Endothelial cell of umbilical vein (primary cell): Measurements from ENCODE around the gene NTF3. TPM values are rescaled to one million over a fixed set of nuclear protein-coding genes. Genes with fewer than 3 reads are reported as not detected.

ENCODE experiments used
- BruUV-seq: library from RNA; stranded (reverse); fragments of 400-500 nt; replicated peaks from 2 replicates; lab custom pipeline; 2021; lab: Mats Ljungman, UMichigan
- CTCF ChIA-PET: fragments of 300-600, 350-600 bp; sonication (Branson Sonifier 250); formaldehyde crosslinking; loops from one replicate; lab custom pipeline; 2021; ENCODE audit warnings: antibody characterized with exemption, inconsistent platforms; lab: Charles Lee
- POLR2A ChIA-PET: fragments of 300-600, 350-600 bp; sonication (Branson Sonifier 250); formaldehyde crosslinking; loops from one replicate; lab custom pipeline; 2021; ENCODE audit warnings: antibody characterized with exemption, inconsistent platforms; lab: Charles Lee
- DNase-seq: peaks from one replicate; pipeline ENCODE4 v3.0.0-alpha.2; 2011; ENCODE audit warnings: low read depth, low spot score
- FAIRE-seq: peaks from 2 replicates; lab custom pipeline; 2011; peaks lifted over from hg19 to GRCh38; lab: Jason Lieb, UNC
- H2AFZ ChIP-seq: 2 replicates; pipeline ENCODE4 v1.6.0; 2012; ENCODE audit warnings: low read depth, low read length, control low read depth, inconsistent platforms
- H3K27ac ChIP-seq: 2 replicates; pipeline ENCODE4 v1.5.1; 2011; ENCODE audit warnings: low read depth, mild to moderate bottlenecking, control low read depth, low read length, moderate library complexity; ENCODE audit not compliant: insufficient read depth
- H3K27me3 ChIP-seq, 2 experiments: 2 replicates each; pipeline versions ENCODE4 v1.6.0 to v1.6.1; 2011; ENCODE audit warnings: low read length in 2 of 2, mixed read lengths in 1 of 2; ENCODE audit not compliant: control insufficient read depth in 2 of 2, insufficient read depth in 2 of 2
- H3K36me3 ChIP-seq, 2 experiments: 2 replicates in 1 of 2; 3 replicates in 1 of 2; pipeline ENCODE4 v1.5.1; 2011; ENCODE audit warnings: low read length in 2 of 2, mild to moderate bottlenecking in 1 of 2, moderate library complexity in 1 of 2; ENCODE audit not compliant: control insufficient read depth in 2 of 2, insufficient read depth in 2 of 2; ENCODE audit errors: extremely low read depth in 1 of 2
- H3K4me1 ChIP-seq: 3 replicates; pipeline ENCODE4 v1.5.1; 2011; ENCODE audit warnings: mild to moderate bottlenecking, low read length; ENCODE audit not compliant: control insufficient read depth, insufficient read depth; ENCODE audit errors: extremely low read depth
- H3K4me2 ChIP-seq: 2 replicates; pipeline ENCODE4 v1.6.1; 2011; ENCODE audit warnings: low read length, control low read depth, mixed read lengths; ENCODE audit not compliant: insufficient read depth
- H3K4me3 ChIP-seq, 3 experiments: fragments of 200-600 bp in 1 of 3; sonication (generic), shearing (Covaris generic) in 1 of 3; replicated peaks in 1 of 3; 2 replicates each; pipeline ENCODE4 v1.5.1; 2011 to 2016; ENCODE audit warnings: control low read depth in 3 of 3, low read length in 3 of 3, mild to moderate bottlenecking in 2 of 3, inconsistent platforms in 1 of 3, low read depth in 1 of 3, moderate library complexity in 1 of 3; ENCODE audit not compliant: insufficient read depth in 1 of 3
- H3K79me2 ChIP-seq: 2 replicates; pipeline ENCODE4 v1.6.0; 2012; ENCODE audit warnings: low read length, inconsistent platforms; ENCODE audit not compliant: control insufficient read depth, insufficient read depth
- H3K9ac ChIP-seq: replicated peaks from 2 replicates; pipeline ENCODE3; 2011; ENCODE audit warnings: low read length, control low read depth; ENCODE audit not compliant: insufficient read depth; ENCODE audit errors: extremely low read depth
- H3K9me1 ChIP-seq: replicated peaks from 3 replicates; pipeline ENCODE4 v1.6.0; 2011; ENCODE audit warnings: mild to moderate bottlenecking, low read length; ENCODE audit not compliant: control insufficient read depth, insufficient read depth; ENCODE audit errors: extremely low read depth
- H3K9me3 ChIP-seq: replicated peaks from 2 replicates; pipeline ENCODE4 v1.5.1; 2012; ENCODE audit warnings: low read length, inconsistent platforms; ENCODE audit not compliant: control insufficient read depth, insufficient read depth
- H4K20me1 ChIP-seq: replicated peaks from 2 replicates; pipeline ENCODE3; 2011; ENCODE audit warnings: mild to moderate bottlenecking, low read length; ENCODE audit not compliant: control insufficient read depth, insufficient read depth; ENCODE audit errors: extremely low read depth
- CTCF ChIP-seq, 2 donors: IDR thresholded peaks; 1 replicate in 1 of 2; 2 replicates in 1 of 2; pipeline ENCODE4 v1.5.1; 2011; ENCODE audit warnings: low read length in 2 of 2, mild to moderate bottlenecking in 2 of 2, moderate library complexity in 2 of 2, control low read depth in 1 of 2, inconsistent platforms in 1 of 2, low read depth in 1 of 2; ENCODE audit not compliant: insufficient read depth in 1 of 2; ENCODE audit errors: extremely low read depth in 1 of 2
- GATA2 ChIP-seq: IDR thresholded peaks from 2 replicates; pipeline ENCODE4 v1.7.0; 2011; ENCODE audit warnings: low read depth, mild to moderate bottlenecking, moderate library complexity, mixed read lengths, low read length; ENCODE audit not compliant: insufficient read length, insufficient read depth
- JUN ChIP-seq: IDR thresholded peaks from 2 replicates; pipeline ENCODE4 v1.6.1; 2011; ENCODE audit warnings: borderline replicate concordance, low read depth; ENCODE audit not compliant: insufficient read length, insufficient read depth
- MYC ChIP-seq: IDR thresholded peaks from one replicate; pipeline ENCODE4 v1.6.1; 2011; ENCODE audit warnings: mild to moderate bottlenecking, low read depth, low read length
- POLR2A ChIP-seq: IDR thresholded peaks from 2 replicates; pipeline ENCODE4 v1.6.1; 2012; ENCODE audit warnings: low read depth, mild to moderate bottlenecking, control low read depth, low read length
- POLR2AphosphoS5 ChIP-seq: IDR thresholded peaks from 2 replicates; pipeline ENCODE4 v1.6.1; 2012; ENCODE audit warnings: low read depth, mild to moderate bottlenecking, control low read depth, low read length, moderate library complexity; ENCODE audit not compliant: insufficient read depth
- dilution Hi-C: fragments of 300-500 bp; cut with MboI; formaldehyde crosslinking; loops from one replicate; pipeline ENCODE4 v1.15.0; 2019; ENCODE audit warnings: low sequenced_read_pairs; ENCODE audit not compliant: extremely low pct_ligation_motif_present
- intact Hi-C: fragments of 100-400 bp; cut with micrococcal nuclease; formaldehyde crosslinking; loops from one replicate; pipeline ENCODE4 v1.10.0; 2022
- polyA plus RNA-seq, 4 experiments: library from polyadenylated mRNA; depleted of rRNA in 3 of 4; stranded (reverse) in 3 of 4; unstranded in 1 of 4; fragments of >200 nt; gene quantifications; 2 replicates each; pipeline versions ENCODE4 v1.2.1 to v1.2.3, GENCODE V29; 2011 to 2012; ENCODE audit warnings: missing spikeins in 1 of 4
- total RNA-seq: library from RNA; stranded (reverse); gene quantifications from 2 replicates; pipeline ENCODE4 v1.2.3, GENCODE V29; 2021

Gene NTF3
- total and polyA plus RNA-seq, 2 donors (not counting 3 experiments of a cell fraction or from before 2014, with no cell fraction given): not detected

GRCh38 chr12:5459051-5459782, 27.3 kb downstream of the NTF3 start:
- no peak for FAIRE-seq
- no peaks in the 10 kb centered on the region for H3K79me2 ChIP-seq
- H3K36me3 ChIP-seq: no peaks in the 10 kb centered on the region
- no TSS peak for BruUV-seq
- ChIA-PET CTCF (no interaction called here), POLR2A (no interaction called here)
- no peaks in the 10 kb centered on the region for H3K9me3 ChIP-seq
- no peak overlapping the region for H3K9ac ChIP-seq
- H3K4me1 ChIP-seq: peaks cover 12% of the 10 kb centered on the region
- no peaks in the 10 kb centered on the region for H3K9me1 ChIP-seq
- no peak for DNase-seq
- TF ChIP-seq POLR2A: no peak
- TF ChIP-seq GATA2: no peak
- H2AFZ ChIP-seq: no peak overlapping the region
- dilution Hi-C loops: no loop called here
- no peak overlapping the region for H3K4me3 ChIP-seq
- no peak overlapping the region for H3K4me2 ChIP-seq
- intact Hi-C loops: no loop called here
- H4K20me1 ChIP-seq: no peaks in the 10 kb centered on the region
- H3K27me3 ChIP-seq: peaks cover 0 to 1% of the 10 kb centered on the region in 2 experiments
- H3K27ac ChIP-seq: no peak overlapping the region

- peaks cover 12% of the 10 kb centered on the region for H3K4me1 ChIP-seq
- H3K9me3 ChIP-seq: no peaks in the 10 kb centered on the region
- no peak overlapping the region for H3K4me2 ChIP-seq
- TF ChIP-seq JUN: no peak
- no peak for TF ChIP-seq MYC
- no peak for TF ChIP-seq POLR2AphosphoS5
- no peak for TF ChIP-seq CTCF (IDR thresholded peaks at IDR 0.05; ENCODE audit: extremely low read depth in 1 of 2, insufficient read depth in 1 of 2, low read depth in 1 of 2, low read length in 2 of 2)
- no peak overlapping the region for H3K4me3 ChIP-seq
- FAIRE-seq: no peak
- ChIA-PET CTCF (no interaction called here), POLR2A (no interaction called here)
- intact Hi-C loops: no loop called here
- H3K27me3 ChIP-seq: peaks cover 0 to 1% of the 10 kb centered on the region in 2 experiments
- DNase-seq: no peak
- no peak overlapping the region for H3K27ac ChIP-seq
- H3K36me3 ChIP-seq: no peaks in the 10 kb centered on the region
- no peaks in the 10 kb centered on the region for H3K79me2 ChIP-seq
- dilution Hi-C loops: no loop called here
- H3K9ac ChIP-seq: no peak overlapping the region
- H2AFZ ChIP-seq: no peak overlapping the region
- no peaks in the 10 kb centered on the region for H3K9me1 ChIP-seq
- no TSS peak for BruUV-seq
- no peaks in the 10 kb centered on the region for H4K20me1 ChIP-seq
Measured at GRCh38 chr12:5460817-5461216, 28.9 kb downstream of the NTF3 start.
